ENCODE measurements around the gene SPATS2L.

SPATS2L gene

DNA sequence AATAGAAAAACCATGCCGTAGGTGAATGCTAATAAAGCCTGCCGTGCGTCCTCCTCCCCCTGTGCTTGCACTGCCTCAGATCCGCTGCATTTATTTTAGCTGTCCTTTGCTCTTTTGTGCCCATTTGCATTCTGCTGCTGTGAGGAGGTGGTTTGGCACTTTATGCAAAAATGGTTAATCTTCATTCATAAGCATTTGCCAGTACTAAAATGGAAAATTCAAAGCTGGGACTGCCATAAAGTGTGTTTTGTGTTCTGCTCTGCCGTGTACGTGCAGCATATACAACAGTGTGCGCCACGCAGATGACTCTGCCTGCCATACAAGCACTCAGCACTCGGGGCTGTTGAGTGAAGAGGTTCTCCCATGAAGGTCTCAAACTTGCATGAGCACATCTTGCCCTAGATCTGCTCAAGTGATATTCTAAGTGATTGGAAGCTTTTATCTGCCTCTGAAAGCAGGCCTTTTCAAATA is 73.6 kb downstream of the SPATS2L start:
- FAIRE-seq: no peak

DNA sequence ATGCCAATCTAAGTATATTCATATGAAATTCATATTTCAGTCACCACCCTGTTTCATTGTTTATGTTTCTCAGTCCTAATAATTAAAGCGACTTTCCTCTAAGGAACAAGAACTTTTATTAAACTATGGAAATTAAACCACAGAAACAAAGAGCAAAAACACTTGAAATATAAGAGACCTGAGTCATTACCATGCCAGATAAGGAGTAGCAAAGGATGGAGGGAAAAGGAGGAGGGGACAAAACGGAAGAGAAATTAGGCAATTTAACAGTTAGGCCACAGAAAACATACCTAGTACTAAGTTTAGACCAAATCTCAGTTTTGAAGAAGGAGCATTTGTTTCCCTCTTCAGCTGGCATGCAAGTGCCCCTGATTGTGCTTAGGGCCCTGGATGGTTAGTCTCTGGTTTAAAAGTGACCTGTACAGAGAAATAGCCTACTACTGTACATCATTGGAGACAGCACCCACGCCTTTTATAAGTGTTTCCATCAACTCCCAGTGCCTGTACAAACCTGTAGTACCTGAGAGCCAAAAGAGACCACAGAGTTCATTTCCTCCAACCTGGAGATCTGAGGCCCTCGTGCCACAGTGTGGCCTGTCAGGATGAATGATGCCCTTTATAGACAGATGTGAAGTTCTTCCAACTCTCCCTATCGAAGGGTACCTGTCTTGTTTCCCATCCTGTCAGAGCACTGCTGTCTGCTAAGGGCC is 74.5 kb downstream of the SPATS2L start:
- no peak for FAIRE-seq

DNA sequence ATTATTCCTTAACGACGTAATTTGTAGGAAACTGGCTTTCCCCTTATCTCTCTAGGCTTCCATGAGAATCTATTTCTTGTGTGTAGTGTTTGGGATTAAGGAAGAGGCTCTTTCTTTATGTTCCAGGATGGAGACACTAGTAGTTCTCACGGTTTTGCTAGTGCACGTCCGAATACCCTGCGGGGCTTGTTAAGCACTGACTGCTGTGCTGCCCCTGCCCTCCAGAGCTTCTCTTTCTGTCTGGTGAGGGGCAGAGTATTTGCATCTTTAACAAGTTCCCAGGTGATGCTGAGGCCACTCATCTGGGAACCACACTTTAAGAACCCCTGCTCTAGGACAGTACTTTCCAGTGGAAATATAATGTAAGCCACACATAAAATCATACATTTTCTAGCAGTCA is 76.4 kb downstream of the SPATS2L start:
- no peak for FAIRE-seq

DNA sequence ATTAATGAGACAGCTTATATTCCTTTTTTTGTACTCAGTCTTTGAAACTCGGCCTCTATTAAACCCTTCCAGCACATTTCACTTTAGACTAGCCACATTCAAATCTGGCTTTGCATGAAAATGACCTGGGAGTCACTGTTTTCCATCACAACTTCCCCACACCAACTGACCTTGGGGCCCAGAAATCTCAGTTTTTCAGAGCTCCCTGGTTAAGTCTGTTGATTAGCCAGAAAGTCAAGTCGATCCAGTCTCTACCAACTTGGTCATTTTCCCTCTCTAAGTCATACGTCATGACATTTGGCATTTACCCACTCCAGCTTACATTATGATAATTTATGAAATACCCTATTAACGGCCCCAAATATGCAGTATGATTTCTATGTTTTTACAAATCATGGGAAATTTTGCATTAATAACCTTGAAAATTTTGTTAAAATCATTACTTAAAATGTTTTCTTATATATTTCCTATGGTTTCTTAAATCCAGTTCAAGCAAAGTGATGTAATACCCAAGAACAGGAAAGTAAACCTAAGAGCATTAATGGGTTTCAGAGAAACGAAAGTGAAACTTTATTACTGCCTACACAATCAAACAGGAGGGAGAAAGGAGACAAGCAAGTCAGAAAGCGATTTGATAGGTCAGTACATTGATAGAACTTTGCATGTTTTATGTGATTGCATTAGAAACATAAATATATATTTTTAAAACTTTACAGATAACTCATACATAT is 77.1 kb downstream of the SPATS2L start:
- FAIRE-seq: peak; percentile 95

DNA sequence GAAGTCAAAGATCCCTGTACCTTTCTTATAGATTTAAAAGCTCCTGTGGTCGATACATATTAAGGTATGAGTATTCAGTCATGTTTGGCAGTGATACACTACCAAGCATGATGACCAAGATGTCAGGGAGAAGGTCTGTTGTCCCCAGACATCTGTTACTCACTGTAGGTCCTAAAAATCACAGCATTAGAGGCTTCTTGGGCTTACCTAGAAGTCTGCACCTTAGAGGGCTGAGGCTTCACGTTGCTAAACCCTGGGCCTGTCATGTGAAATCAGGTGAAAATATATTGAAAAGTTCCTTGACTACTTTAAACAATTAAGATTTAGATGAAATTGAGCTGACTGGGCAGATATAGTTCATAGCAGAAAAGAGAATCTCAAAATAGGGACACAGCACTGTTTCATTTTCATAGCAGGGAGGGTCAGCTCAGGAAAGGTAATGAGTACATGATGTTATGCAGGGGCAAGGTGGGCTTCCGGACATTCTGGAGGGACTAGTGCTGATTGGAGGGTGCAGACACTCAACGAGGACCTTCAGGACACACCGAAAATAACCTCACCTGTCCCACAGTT is 78.7 kb downstream of the SPATS2L start:
- FAIRE-seq: no peak

DNA sequence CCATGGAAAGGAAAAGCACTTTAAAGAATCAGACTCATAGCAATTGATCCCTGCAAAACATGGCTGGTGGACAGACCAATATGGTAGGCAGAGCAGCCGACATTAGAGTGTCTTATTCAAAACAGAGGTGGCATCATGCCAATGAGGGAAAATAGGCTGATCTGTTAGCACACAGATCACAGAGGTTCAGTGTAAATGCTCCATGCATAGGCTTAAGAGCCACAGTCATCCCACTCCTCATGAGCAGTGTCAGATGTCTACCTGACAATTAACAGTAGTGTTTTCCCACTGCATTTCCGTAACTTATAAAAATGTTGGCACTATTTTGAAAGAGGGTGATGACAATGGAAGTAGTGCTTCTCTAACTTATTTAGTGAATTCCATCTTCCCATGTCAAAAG is 86.7 kb downstream of the SPATS2L start:
- FAIRE-seq: no peak

DNA sequence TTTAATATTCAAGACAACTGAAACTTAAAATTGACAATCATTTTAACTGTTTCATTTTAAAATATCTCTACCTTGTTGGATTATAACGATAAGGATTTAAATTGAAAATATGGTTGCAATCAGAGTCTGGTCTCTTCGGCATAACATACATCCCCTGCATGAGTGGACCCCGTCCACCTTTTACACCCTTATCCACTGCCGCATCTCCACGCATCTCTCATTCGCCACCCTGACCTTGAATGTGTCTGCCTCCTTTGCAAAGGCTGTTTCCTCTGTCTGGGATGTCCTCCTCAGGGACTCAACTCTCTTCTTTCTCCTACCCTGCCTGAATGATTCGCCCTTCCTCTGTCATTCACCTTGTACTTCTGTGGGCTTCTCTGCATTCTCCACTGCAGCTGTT is 87.6 kb downstream of the SPATS2L start:
- no peak for FAIRE-seq

DNA sequence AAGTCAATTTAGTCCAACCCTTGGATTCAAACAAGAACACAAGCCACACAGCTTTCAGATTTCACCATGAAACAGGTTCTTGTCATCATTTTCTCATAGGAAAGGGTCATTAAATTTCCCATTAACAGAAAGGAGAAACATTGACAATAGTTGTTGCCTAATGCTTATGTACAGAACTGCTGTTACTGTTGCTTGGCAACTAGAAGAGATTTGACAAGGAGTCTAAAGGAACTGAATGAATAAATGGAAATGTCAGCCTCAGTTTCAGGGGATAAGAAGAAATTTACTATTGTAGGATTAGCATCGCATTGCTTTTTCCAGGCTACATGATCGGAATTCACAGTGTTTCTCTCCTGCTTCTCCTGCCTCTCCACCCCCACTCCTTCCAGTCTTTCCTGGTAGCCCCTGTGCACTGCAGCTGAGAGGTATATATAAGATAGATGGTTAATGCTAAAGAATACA is 90.3 kb downstream of the SPATS2L start:
- FAIRE-seq: peak; percentile 95

DNA sequence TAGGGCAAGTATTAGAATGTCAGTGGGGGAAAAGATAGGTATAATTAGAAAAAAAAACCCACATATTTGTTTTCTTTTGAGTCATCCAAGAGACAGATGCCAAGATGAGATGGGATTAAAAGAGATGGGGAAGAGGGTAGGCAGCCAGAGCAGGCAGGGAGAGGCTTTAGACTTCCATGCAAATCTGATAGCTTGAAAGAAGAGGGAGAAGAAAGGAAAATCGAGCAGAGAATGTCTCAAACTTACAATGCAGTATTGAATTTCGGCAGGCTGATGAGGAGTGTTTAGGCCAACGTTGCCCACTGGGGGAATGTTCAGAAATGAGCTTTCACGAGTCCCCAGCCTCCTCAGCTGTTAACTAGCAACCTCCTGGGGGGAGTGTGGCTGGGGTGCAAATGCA is 91.3 kb downstream of the SPATS2L start:
- no peak for FAIRE-seq

DNA sequence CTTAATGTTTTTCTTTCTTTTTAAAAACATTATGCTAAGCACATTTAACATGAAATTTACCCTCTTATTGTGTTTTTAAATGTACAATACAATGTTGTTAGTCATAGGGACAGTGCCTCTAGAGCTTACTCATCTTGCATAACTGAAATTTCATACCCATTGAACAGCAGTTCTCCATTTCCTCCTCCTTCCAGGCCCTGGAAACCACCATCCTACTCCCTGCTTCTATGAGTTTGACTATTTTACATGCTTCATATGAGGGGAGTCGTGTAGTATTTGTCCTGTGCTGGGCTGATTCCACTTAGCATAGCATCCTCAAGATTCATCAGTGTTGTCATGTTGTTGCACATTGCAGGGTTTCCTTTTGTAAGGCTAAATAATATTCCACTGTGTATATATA is 92.6 kb downstream of the SPATS2L start:
- FAIRE-seq: no peak

DNA sequence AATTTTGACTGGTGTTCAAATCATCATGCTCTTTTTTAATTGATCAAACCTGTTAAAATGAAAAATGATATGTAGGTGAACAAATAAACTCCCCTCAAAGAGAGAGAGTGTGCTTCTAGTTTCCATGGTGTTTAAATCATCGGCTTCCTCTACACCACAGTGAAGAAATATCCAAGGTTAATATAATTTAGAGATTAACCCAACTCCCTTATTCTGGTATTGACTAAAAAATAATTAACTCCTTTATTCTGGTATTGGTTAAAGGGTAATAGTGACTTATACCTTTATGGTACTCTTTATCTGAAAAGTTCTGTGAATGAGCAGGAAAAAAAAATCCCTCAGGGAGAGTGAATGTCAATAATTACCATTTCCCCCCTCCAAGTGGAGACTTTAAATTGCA is 93.1 kb downstream of the SPATS2L start:
- no peak for FAIRE-seq

DNA sequence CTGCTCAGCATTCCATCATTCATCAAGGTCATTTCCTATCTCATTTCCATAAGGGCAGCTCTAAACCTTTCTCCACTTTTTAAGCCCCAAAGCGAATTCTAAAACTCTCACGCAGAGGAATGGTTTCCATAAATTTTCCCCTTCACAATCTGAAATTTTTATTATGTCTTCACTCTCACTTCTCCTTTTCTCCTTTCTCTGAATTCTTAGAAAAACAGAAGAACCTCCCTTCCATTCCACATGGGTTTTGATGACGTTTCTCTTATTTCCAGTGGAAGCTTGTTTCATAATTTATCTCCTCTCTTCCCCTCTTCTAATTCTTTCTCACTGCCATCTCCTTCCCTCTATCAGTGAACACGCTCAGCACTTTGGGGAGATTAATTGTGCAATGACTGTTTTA is 97.3 kb downstream of the SPATS2L start:
- FAIRE-seq: no peak

DNA sequence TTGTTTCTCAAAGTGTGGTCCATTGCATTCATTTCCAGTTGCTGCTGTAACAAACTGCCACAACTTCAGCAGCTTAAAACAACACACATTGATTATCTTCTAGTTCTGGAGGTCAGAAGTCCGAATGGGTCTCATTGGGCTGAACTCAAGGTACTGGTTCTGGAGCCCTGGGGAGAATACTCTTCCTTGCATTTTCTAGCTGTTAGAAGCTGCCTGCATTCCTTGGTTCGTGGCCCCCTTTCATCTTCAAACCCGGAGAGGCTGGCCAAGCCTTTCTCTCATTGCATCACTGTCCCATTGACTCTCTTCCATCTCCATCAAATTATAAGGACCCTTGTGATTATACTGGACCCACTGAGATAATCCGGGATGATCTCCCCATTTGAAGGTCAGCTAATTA is 98.1 kb downstream of the SPATS2L start:
- no peak for FAIRE-seq

DNA sequence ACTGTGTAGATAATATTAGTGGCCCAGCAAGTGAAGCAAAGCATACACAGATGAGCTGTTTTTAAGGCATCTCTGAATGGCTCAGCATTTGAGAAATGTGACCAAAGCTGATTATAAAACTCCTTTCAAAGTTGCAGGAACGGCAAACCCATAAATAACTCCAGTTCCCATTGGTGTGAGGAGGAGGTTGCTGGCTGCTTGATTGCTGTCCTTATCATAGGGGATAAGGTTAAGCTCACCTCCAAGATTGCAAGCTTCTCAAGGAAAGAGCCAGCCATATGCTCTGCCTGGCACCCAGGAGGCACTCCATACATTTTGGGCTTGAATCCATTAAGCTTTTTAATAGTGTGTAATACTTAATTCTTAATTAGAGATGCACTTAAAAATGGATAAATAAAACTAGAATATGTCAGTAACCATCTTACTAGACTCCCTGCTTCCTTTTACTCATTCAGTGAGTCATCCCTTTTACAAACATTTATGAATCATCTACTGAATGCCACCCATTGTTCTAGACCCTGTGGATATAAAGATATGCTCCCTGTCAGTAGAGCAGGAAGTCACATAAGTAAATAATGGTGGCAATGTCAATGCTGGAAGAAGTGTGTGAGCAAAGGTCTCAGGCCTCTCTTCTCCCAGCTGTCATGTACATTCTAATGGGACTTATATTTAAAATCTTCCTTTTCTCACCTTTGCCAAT is 99.3 kb downstream of the SPATS2L start:
- peak; percentile 76 for FAIRE-seq

DNA sequence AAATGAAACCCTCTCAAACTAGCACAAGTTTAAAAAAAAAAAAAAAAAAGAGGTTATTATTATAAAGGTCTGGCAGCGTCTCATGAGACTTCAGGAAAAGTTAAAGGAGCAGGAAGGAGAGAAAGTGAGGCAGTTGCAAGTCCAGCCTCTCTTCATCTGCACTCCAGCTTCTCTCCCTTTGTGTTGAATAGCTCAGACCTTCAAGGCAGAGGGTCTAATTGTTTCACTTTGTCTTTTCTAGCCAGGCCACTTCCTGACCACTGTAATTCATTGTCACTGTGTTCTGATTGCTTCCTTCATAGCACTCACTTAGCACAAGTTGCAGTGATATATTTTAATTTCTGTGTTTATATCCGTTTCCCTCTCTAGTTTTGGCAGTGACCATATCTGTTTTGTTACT is 99.9 kb downstream of the SPATS2L start:
- FAIRE-seq: no peak

DNA sequence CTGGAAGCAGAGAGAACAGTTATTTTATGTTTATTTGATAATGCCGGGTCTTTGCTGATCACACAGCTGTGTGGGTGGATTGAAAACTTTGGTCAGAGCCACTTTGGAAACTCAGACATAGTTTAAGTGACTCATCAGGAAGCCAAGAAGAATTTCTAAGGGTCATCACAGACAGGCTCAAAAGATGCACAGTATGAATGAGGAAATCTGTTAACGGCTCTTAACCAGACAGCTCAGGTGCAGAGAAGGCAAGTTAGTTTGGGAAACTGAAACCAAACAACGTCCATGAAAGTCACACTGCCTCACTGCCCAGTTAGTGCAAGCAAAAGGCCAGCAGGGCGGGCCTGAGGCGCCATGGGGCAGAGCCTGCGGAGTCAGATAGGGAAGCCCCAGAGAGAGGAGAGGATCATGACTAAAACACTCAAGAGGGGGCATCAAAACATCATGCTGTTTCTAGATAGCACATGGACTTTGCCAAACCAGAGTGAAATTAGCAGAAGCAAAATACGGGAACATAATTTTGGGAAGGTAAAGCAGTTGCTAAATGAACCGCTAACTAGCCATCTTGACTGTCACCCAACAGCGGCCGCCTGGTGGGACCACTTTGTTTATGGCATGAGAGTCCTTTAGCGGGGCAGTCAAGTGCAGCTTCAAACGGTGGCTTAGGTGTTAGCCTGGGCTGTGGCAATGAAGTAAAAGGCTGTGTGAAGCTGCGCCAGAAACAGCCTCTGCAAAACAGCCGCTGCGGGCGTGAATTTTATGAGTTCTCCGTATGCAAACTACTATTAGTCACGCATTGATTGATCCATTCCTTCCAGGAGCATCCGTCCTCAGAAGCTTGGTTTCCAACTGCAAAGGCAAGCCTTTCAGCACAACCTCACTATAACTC is 102.2 kb downstream of the SPATS2L start:
- no peak for FAIRE-seq

DNA sequence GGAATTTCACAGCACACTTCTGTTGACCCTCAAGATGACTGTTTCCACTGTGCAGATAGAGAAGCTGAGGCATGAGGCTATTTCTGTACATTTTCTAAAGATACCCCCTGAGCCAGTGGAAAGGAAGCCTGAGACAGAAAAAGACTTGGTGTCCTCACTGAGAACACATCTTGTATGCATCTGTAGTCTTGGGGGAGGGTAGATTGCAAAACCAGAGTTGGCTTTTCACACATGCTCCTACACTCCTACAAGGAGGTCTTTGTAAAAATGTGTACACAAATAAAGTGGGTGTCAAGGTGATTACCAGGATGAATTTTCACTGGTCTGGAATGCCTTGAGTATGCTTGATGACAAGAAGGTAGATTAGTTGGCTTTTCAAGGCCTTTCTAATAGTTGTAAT is 105.3 kb downstream of the SPATS2L start:
- peak; percentile 53 for FAIRE-seq

DNA sequence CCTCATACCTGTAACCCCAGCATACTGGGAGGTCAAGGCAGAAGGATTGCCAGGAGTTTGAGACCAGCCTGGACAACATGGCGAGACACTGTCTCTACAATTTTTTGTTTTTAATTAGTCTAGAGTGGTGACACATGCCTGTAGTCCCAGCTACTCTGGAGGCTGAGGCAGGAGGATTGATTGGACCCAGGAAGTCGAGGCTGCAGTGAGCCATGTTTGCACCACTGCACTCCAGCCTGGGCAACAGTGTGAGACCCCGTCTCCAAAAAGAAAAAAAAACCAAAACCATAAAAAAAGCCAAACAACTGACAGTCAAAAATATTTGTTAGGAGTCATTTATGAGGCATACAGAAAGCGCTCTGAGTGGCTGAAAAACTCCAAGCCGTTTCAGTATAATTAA is 107.9 kb downstream of the SPATS2L start:
- no peak for FAIRE-seq

DNA sequence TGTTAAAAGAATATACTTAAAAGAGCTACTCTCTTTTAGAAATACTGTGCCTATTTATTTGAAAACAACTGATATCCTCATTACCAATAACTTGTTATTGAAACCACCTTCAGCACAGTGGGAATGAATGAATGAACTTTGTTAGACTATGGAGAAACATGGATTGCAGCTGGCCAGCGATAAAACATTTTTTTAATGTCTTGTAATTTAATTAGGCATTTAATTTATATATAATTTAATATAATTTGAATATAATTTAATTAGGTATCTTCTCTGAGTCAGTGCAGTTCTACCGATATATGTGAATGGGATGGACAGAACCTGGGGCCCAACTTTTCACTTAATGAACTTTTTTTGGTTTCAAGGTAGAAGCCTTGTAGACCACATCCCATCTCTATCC is 109.0 kb downstream of the SPATS2L start:
- FAIRE-seq: no peak

DNA sequence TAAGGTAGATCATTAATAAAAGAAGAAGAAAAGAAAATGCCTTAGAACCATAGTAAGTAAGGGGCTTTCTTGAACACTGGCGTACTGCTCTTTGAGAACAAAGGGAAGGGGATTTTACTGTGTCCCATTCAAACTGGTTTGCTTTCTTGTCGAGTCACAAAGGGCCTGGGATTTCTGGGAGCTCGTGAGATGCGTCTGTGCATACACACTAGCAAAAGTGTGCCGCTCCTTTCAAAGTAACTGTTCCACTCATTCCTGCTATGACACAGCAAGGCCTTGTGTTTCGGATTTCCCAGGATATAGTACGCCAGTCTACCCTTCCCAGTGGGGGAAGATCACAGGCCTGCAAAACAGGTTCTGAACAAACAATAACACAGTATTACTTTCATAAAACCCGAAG is 110.4 kb downstream of the SPATS2L start:
- FAIRE-seq: no peak

DNA sequence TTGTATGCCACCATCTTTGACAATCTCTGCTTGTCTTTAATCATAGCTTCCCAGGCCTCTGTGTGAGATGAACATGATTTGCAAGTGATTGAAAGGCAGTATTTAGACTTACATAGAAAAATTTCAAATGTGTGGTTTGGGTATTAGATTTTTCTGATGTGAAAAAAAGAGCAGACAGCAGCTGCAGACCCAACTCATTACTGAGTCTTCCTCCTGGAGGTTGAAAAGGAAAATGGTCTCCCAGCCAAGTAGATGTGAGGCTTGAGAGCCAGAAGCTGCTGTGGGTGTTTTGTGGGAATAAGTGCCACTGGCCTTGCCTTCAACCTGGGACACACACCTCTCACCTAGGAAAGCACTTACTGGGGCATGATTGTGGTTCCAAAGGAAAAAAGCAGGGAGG is 110.9 kb downstream of the SPATS2L start:
- FAIRE-seq: no peak

DNA sequence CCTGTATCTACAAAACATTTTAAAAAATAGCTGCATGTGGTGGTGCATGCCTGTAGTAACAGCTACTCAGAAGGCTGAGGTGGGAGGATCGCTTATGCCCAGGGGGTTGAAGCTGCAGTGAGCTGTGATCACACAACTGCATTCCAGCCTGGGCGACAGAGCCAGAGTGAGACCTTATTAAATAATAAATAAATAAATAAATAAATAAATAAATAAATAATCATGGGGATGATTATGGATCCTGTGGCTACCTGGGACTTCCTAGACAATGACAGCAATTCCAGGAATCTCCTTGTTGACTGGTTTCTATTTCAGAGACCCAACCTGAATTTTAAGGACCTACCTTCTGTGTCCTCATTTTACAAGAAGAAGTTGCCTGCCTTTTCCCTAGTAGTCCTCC is 111.9 kb downstream of the SPATS2L start:
- FAIRE-seq: no peak

DNA sequence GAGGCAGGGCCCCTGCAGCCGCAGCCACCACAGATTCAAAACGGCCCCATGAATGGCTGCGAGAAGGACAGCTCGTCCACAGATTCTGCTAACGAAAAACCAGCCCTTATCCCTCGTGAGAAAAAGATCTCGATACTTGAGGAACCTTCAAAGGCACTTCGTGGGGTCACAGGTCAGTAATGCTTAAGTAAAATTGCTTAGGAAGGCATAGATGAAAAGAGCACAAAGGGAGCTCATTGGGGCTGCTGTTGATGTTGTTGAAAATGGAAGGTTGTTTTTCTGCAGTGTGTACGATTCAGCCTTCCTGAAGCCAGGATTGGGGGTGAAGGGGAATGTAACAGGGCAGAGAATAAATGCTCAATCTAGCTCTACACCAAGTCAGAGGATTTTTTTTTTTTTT is 112.8 kb downstream of the SPATS2L start:
- FAIRE-seq: no peak
